Erythroblast (primary cell): ENCODE data around the gene NPY4R2.
"Not testable (repeated sequence)": the region's sequence is repeated elsewhere in the genome, so short reads cannot be mapped to it uniquely, and the experiment has no call there.

Experiments
- GATA1 ChIP-seq: IDR thresholded peaks from 2 replicates; pipeline ENCODE4 v1.6.1; 2011; ENCODE audit warnings: low read depth, mild to moderate bottlenecking, control low read depth, low read length, moderate library complexity
- POLR2A ChIP-seq: IDR thresholded peaks from 2 replicates; pipeline ENCODE4 v1.6.1; 2011; ENCODE audit warnings: mild to moderate bottlenecking, low read length

GRCh38 chr10:47927147-47927916, 8.9 kb downstream of the NPY4R2 start:
- TF ChIP-seq POLR2A, GATA1: not testable (repeated sequence)
